CD4-positive, alpha-beta T cell treated with Interleukin-15 for 1 hour (primary cell): ENCODE results near the gene MYCN.

ENCODE experiments used
- DNase-seq: peaks from one replicate; pipeline ENCODE4 v3.0.0-alpha.2; 2020

The MYCN gene

GRCh38 chr2:15932394-15933183 is 7.8 kb upstream of the MYCN start:
- DNase-seq, result no peak

GRCh38 chr2:15933184-15933845 is 7.0 kb upstream of the MYCN start:
- no peak for DNase-seq

DNA sequence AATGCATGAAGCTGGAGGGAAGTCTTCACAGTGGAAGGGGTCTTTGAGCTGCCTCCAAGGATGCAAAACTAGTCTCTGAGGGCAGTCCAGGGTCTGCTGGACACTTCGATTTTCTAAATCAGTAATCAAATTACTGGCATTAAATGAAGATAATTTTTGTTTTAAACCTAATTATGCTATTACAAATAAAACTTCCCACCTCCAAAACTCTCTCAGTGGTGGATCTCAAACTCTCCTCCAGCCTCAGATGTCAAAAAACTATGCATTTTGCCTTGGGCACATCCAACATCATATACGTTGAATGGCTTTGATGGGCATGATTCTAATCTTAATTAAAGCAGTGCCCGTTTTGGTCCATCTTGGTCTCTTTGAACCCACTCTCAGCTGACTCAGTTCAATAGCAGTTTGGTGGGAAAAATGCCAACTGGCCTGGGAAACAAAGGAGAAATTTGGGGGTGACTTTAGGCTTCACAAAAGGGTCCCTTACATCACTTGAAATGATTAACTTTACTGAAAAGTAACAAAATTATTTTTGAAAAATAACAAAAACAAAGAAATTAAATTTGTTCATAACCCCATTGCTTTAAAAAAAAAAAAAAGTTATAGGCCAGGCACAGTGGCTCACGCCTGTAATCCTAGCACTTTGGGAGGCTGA is 5.9 kb upstream of the MYCN start:
- DNase-seq, result no peak

DNA sequence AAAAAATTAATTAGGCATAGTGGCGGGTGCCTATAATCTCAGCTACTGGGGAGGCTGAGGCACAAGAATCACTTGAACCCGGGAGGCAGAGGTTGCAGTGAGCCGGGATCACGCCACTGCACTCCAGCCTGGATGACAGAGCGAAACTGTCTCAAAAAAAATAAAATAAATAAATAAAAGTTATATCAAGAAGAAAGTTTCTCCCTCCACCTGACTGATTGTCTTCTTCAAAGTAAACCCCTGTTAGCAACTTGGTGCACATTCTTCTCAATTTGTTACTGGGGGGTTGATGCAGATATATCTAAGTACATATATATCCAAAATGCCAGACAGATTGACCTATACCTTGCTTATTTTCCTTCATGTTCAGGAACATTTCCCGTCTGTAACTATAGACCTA is 5.2 kb upstream of the MYCN start:
- DNase-seq, result no peak

GRCh38 chr2:15935675-15936074 is 4.7 kb upstream of the MYCN start:
- no peak for DNase-seq

GRCh38 chr2:15936277-15937104 is 3.9 kb upstream of the MYCN start:
- no peak for DNase-seq

- no peak for DNase-seq
Measured at GRCh38 chr2:15937105-15937881, 3.1 kb upstream of the MYCN start.

DNA sequence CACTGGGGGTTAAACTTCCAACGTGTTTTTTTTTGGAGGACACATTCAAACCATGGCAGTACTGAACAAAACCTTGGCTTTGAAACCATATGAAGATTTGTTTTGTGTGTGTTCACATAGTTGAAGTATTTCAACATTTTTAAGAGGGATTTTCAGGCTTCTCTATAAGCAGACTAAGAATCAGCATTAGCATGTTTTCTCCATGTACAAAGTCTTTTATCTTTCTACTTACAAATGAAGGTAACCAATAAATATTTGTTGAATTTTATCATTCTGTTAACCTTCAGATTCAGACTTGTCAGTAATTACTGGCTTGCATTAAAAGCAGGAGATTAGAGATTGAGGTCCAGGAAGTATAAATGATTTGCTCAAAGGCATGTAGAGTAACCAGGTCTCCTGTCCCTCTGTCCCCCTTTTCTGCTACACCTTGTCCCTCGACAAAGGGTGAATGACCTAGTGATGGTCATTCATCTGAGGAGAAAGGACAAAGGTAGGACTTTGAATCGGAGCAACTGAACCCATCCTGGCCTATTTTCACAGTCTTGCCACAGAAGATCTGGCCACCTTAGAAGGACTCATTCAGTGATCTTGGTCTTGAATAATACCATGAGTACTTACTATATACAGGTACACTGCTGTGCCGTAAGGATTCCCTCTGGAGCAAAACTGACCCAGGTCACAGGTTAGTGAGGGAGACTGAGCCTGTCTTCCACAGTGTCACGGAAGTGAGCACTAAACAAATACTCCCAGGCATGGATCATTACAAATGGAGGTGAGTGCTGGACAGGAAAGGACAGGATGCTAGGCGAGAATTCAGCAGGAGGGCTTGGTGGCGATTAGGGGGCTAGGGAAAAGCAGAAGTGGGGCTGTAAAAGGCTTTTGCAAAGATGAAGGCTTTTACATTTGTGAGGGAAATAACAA is 2.2 kb upstream of the MYCN start:
- DNase-seq, result no peak

GRCh38 chr2:15938803-15939555 is 1.4 kb upstream of the MYCN start:
- no peak for DNase-seq

DNA sequence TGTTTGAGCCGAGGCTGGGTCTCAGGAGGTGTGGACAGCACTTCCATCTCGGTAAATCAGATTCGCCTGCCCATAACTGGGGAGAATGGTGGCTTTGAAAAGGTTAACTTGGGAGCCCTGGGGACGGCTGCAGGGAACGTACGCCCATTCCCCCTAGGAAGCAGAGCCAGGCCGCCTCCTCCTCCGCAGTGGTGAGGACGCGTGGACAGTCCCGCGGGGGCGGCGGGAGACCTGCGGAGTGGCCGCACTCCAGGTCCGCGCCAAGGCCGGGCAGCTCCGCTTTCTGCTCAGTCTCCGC is 845 bp upstream of the MYCN start:
- DNase-seq, result no peak

DNA sequence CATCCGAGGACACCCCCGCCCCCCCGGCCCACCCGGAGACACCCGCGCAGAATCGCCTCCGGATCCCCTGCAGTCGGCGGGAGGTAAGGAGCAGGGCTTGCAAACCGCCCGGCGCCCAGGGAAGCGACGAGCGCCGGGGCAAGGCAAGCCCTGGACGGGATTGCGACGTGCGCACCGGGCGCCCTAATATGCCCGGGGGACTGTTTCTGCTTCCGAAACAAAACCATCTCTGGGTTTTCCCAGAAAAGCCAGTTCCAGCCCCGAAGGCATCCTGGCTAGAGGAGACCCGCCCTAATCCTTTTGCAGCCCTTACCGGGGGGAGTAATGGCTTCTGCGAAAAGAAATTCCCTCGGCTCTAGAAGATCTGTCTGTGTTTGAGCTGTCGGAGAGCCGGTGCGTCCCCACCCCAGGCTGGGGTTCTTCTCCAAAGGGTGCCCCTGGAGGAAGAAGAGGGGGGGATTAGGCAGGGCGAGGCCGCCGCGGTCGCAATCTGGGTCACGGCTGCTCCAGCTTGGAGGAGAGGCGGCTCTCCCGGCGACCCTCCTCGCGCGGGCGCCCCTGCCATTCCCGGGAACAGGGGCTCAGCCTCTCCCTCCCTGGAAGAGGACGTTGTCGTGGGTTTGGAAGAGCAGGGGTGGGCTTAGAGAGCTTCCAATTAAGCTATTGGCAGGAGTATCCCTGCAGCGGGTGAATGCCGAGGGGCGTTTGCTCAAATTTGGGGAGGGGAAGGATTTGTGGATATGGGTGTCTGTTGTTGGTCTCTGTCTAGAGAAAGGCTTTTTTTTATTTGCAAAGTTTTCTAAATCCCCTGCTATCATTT is 521 bp downstream of the MYCN start:
- DNase-seq, result no peak

DNA sequence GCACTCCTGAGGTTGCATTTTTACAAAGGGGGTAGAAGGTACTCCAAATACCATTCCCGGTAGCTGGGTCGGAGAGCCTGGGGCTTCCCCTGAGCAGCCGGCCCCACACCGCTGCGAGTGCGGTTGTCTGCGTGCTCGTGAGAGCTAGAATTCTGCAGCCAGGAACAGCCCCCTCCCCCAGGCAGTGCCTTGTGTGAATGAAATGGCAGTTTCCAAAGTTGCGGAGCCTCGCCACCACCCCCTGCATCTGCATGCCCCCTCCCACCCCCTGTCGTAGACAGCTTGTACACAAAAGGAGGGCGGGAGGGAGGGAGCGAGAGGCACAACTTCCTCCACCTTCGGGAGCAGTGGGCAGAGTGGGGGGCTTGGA is 1.1 kb downstream of the MYCN start:
- DNase-seq, result no peak

DNA sequence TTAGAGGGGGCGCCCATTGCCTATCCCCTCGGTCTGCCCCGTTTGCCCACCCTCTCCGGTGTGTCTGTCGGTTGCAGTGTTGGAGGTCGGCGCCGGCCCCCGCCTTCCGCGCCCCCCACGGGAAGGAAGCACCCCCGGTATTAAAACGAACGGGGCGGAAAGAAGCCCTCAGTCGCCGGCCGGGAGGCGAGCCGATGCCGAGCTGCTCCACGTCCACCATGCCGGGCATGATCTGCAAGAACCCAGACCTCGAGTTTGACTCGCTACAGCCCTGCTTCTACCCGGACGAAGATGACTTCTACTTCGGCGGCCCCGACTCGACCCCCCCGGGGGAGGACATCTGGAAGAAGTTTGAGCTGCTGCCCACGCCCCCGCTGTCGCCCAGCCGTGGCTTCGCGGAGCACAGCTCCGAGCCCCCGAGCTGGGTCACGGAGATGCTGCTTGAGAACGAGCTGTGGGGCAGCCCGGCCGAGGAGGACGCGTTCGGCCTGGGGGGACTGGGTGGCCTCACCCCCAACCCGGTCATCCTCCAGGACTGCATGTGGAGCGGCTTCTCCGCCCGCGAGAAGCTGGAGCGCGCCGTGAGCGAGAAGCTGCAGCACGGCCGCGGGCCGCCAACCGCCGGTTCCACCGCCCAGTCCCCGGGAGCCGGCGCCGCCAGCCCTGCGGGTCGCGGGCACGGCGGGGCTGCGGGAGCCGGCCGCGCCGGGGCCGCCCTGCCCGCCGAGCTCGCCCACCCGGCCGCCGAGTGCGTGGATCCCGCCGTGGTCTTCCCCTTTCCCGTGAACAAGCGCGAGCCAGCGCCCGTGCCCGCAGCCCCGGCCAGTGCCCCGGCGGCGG is 1.7 kb downstream of the MYCN start:
- DNase-seq, result no peak

DNA sequence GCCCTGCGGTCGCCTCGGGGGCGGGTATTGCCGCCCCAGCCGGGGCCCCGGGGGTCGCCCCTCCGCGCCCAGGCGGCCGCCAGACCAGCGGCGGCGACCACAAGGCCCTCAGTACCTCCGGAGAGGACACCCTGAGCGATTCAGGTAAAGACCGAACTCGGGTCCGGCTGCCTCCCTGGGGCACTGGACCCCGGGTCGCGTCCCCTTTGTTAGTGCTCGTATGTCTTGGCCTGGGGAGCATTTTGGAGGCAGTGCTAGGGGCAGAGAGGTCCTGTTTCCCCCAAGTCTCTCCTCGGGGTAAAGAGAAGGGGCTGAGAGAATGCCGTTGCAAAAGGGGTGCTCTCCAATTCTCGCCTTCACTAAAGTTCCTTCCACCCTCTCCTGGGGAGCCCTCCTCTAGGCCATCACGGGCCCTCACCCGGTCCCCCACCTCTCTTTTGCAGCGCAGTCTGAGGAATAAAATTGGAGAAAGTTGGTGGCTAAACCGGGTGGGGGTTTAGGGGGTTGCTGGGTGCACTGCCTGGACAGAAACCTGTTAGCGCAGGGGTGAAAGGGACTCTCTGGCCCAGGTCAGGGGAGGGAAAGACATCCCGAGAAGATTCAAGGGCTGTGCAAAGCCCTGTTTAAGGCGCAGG is 2.5 kb downstream of the MYCN start:
- no peak for DNase-seq

DNA sequence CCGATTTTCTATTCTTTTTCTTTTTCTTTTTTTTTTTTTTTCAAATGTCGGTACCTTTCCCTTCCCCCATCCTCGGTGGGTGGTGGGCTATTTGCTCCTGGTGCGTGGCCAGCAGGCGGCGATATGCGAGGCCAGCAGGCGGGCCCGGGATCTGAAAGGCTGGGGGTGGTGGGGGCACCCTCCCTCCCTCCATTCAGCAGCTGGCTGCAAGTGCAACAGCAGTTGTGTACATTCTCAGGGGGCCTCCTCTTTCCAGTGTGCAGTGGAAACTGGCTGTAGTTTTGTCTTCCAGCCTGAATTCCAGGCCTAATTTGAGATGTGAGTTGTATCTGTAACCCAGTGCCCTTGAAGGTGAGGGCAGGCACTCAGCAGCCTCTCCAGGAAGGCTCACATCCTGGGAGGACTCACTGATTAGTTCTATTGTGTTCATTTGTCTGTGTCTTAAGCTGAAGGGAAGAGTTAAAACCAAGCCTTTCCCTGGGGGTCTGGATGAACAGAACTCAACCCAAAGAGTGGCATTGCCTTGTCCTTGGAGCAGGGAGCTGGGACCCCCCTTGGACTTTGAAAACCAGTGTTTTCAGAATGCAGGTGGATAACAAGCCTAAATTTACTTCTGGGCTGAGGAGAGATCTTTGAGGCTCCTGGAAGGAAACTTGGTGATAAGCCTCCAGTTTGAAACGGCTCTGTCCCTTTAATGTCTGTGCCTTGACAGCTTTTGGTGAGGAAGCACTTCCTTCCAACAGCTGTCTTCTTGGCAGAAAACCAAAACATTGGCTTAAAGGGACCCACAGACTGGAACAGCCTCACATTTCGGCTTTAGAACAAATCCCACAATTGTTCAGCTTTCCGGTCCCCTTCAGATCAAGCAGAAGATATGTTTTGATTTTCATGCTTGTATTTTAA is 3.3 kb downstream of the MYCN start:
- no peak for DNase-seq

DNA sequence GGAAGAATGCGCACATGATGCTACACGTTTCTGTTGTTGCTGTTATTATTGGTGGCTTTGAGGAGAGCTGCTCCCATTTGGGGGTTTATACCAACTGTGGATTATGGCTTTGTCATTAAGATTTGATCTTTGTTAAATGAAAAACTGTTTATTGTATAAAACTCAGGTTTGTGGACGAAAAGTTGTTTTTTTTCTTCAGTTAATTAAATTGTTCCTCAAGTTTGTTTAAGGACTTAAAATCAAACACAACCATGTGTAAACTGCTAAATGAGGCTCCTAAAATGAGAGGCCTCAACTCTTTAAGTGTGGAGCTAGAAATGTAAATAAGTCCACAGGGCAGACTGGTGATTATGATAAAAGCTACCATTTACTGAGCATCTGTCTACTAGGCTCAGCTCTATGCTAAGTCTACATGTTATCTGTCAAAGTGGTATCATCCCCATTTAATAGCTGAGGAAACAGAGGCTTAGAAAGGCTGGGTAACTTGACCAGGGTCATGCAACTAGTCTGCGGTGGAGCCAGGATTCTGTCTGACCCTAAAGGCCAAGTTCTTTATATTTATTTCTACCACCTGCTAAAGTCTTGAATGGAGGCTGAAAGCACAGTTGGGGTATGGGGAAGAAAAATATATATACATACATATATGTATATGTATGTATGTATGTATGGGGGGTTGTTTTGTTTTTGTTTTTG is 4.1 kb downstream of the MYCN start:
- no peak for DNase-seq
